H1 (cell line): ENCODE results near the gene PPP1R14B. TPM values are rescaled to one million over a fixed set of nuclear protein-coding genes. Genes with fewer than 3 reads are reported as not detected.

Experiments
- CTCF ChIA-PET: fragments of 300-600 bp; sonication (Branson Sonifier 250); formaldehyde crosslinking; loops from one replicate; lab custom pipeline; 2021; ENCODE audit not compliant: partially characterized antibody; lab: Charles Lee
- POLR2A ChIA-PET: fragments of 300-600 bp; sonication (Branson Sonifier 250); formaldehyde crosslinking; loops from one replicate; lab custom pipeline; 2021; ENCODE audit warnings: inconsistent platforms; ENCODE audit not compliant: partially characterized antibody; lab: Charles Lee
- DNase-seq, 2 experiments: peaks; one replicate each; pipeline versions ENCODE4 v3.0.0 to v3.0.0-alpha.2; 2010 to 2022; ENCODE audit warnings: low spot score in 2 of 2, low read depth in 1 of 2, mixed read lengths in 1 of 2
- FAIRE-seq: peaks from 2 replicates; lab custom pipeline; 2011; peaks lifted over from hg19 to GRCh38; lab: Jason Lieb, UNC
- H2AFZ ChIP-seq: 2 replicates; pipeline ENCODE4 v1.8.1; 2012; ENCODE audit warnings: low read length, inconsistent platforms
- H2AK5ac ChIP-seq: 2 replicates; pipeline ENCODE4 v1.6.1; 2013; ENCODE audit warnings: low read depth, low read length
- H2BK120ac ChIP-seq: replicated peaks from 2 replicates; pipeline ENCODE3; 2013; ENCODE audit warnings: low read depth, low read length, inconsistent platforms
- H2BK12ac ChIP-seq: 2 replicates; pipeline ENCODE4 v1.6.1; 2013; ENCODE audit warnings: low read depth, low read length
- H2BK15ac ChIP-seq: 2 replicates; pipeline ENCODE4 v1.6.1; 2013; ENCODE audit warnings: low read length
- H2BK20ac ChIP-seq: 2 replicates; pipeline ENCODE4 v1.6.1; 2013; ENCODE audit warnings: low read length
- H2BK5ac ChIP-seq: 2 replicates; pipeline ENCODE4 v1.6.1; 2013; ENCODE audit warnings: low read depth, low read length
- H3K14ac ChIP-seq: 2 replicates; pipeline ENCODE4 v1.6.1; 2013; ENCODE audit warnings: inconsistent platforms; ENCODE audit not compliant: insufficient read length
- H3K18ac ChIP-seq: 2 replicates; pipeline ENCODE4 v1.6.1; 2013; ENCODE audit warnings: low read length; ENCODE audit errors: extremely low read depth
- H3K23ac ChIP-seq: 2 replicates; pipeline ENCODE4 v1.6.1; 2013; ENCODE audit warnings: inconsistent platforms; ENCODE audit not compliant: insufficient read length
- H3K23me2 ChIP-seq: 2 replicates; pipeline ENCODE4 v1.6.1; 2013; ENCODE audit warnings: low read depth, low read length
- H3K27ac ChIP-seq: 2 replicates; pipeline ENCODE4 v1.6.1; 2011; ENCODE audit warnings: low read depth, low read length, inconsistent platforms
- H3K27me3 ChIP-seq, 4 experiments: replicated peaks in 1 of 4; 1 replicate in 1 of 4; 2 replicates in 3 of 4; pipeline versions ENCODE4 v1.6.1 to v1.8.1; 2011 to 2013; ENCODE audit warnings: low read length in 3 of 4, mild to moderate bottlenecking in 3 of 4, inconsistent platforms in 2 of 4, mixed read lengths in 2 of 4, moderate library complexity in 1 of 4; ENCODE audit not compliant: control insufficient read depth in 3 of 4, insufficient read depth in 3 of 4; ENCODE audit errors: extremely low read depth in 1 of 4
- H3K36me3 ChIP-seq, 4 experiments: 2 replicates each; pipeline versions ENCODE4 v1.6.1 to v1.8.1; 2011 to 2013; ENCODE audit warnings: mild to moderate bottlenecking in 4 of 4, low read length in 3 of 4, moderate library complexity in 2 of 4, control low read depth in 1 of 4, inconsistent platforms in 1 of 4; ENCODE audit not compliant: insufficient read depth in 4 of 4, control insufficient read depth in 2 of 4
- H3K4ac ChIP-seq: replicated peaks from 2 replicates; pipeline ENCODE3; 2013; ENCODE audit warnings: low read length, low read depth, mixed read lengths, inconsistent platforms; ENCODE audit not compliant: insufficient read length
- H3K4me1 ChIP-seq, 4 experiments: replicated peaks in 1 of 4; 1 replicate in 1 of 4; 2 replicates in 3 of 4; pipeline versions ENCODE4 v1.6.1 to v1.8.1; 2011 to 2013; ENCODE audit warnings: low read length in 3 of 4, inconsistent platforms in 2 of 4, mixed read lengths in 1 of 4; ENCODE audit not compliant: insufficient read depth in 4 of 4, control insufficient read depth in 3 of 4
- H3K4me2 ChIP-seq, 2 experiments: 2 replicates each; pipeline versions ENCODE4 v1.6.1 to v1.8.1; 2011 to 2013; ENCODE audit warnings: low read depth in 2 of 2, low read length in 2 of 2, control low read depth in 1 of 2, inconsistent platforms in 1 of 2, mild to moderate bottlenecking in 1 of 2; ENCODE audit not compliant: insufficient read depth in 1 of 2
- H3K4me3 ChIP-seq, 4 experiments: fragments of 200-600, 300-600 bp in 1 of 4; sonication (generic), shearing (Covaris generic), sonication (Bioruptor Twin) in 1 of 4; 2 replicates each; pipeline versions ENCODE4 v1.5.1 to v1.8.1; 2011 to 2016; ENCODE audit warnings: low read length in 4 of 4, low read depth in 3 of 4, control low read depth in 2 of 4, inconsistent platforms in 2 of 4, mild to moderate bottlenecking in 2 of 4, mixed read lengths in 1 of 4, moderate library complexity in 1 of 4; ENCODE audit not compliant: insufficient read depth in 2 of 4; ENCODE audit errors: extremely low read depth in 1 of 4
- H3K56ac ChIP-seq: replicated peaks from 2 replicates; pipeline ENCODE3; 2013; ENCODE audit warnings: low read depth, mild to moderate bottlenecking, mixed read lengths, low read length, inconsistent platforms; ENCODE audit not compliant: insufficient read length
- H3K79me1 ChIP-seq: 2 replicates; pipeline ENCODE4 v1.6.1; 2013; ENCODE audit warnings: low read depth, low read length, control low read depth
- H3K79me2 ChIP-seq, 2 experiments: 2 replicates each; pipeline versions ENCODE4 v1.6.1 to v1.8.1; 2012 to 2013; ENCODE audit warnings: low read length in 2 of 2, mild to moderate bottlenecking in 2 of 2, inconsistent platforms in 1 of 2; ENCODE audit not compliant: insufficient read depth in 2 of 2, control insufficient read depth in 1 of 2
- H3K9ac ChIP-seq, 4 experiments: replicated peaks in 1 of 4; 1 replicate in 1 of 4; 2 replicates in 3 of 4; pipeline versions ENCODE4 v1.6.1 to v1.8.1; 2011 to 2013; ENCODE audit warnings: low read depth in 3 of 4, low read length in 3 of 4, control low read depth in 2 of 4, mild to moderate bottlenecking in 2 of 4, moderate library complexity in 2 of 4, inconsistent platforms in 1 of 4; ENCODE audit errors: extremely low read depth in 1 of 4
- H3K9me3 ChIP-seq, 2 experiments: 2 replicates each; pipeline versions ENCODE4 v1.6.1 to v1.8.1; 2012 to 2013; ENCODE audit warnings: mild to moderate bottlenecking in 2 of 2, moderate library complexity in 2 of 2, control low read depth in 1 of 2, inconsistent platforms in 1 of 2, low read depth in 1 of 2, low read length in 1 of 2, mixed read lengths in 1 of 2; ENCODE audit not compliant: insufficient read depth in 2 of 2
- H4K20me1 ChIP-seq, 2 experiments: replicated peaks in 1 of 2; 2 replicates each; pipeline versions ENCODE3 to v1.8.1; 2011 to 2013; ENCODE audit warnings: inconsistent platforms in 2 of 2, low read length in 2 of 2, mild to moderate bottlenecking in 1 of 2; ENCODE audit not compliant: insufficient read depth in 2 of 2, control insufficient read depth in 1 of 2
- H4K5ac ChIP-seq: 2 replicates; pipeline ENCODE4 v1.6.1; 2013; ENCODE audit warnings: low read length, low read depth, mixed read lengths, inconsistent platforms; ENCODE audit not compliant: insufficient read length
- H4K8ac ChIP-seq: 2 replicates; pipeline ENCODE4 v1.8.0; 2013; ENCODE audit warnings: mild to moderate bottlenecking, moderate library complexity, low read length, inconsistent platforms; ENCODE audit not compliant: insufficient read depth; ENCODE audit errors: extremely low read depth
- H4K91ac ChIP-seq: replicated peaks from 2 replicates; pipeline ENCODE3; 2013; ENCODE audit warnings: low read length, mixed read lengths, inconsistent platforms; ENCODE audit not compliant: insufficient read length
- ASH2L ChIP-seq: fragments of 200-600, 300-600 bp; sonication (generic); IDR thresholded peaks from one replicate; pipeline ENCODE4 v1.7.1; 2017; ENCODE audit warnings: low read length
- CTBP2 ChIP-seq: IDR thresholded peaks from 2 replicates; pipeline ENCODE4 v1.7.0; 2011; ENCODE audit warnings: borderline replicate concordance, mild to moderate bottlenecking, moderate library complexity, mixed read lengths, low read length; ENCODE audit not compliant: insufficient read depth, insufficient read length
- HDAC2 ChIP-seq, 2 experiments: fragments of 300-600 bp in 1 of 2; sonication (generic) in 1 of 2; IDR thresholded peaks; 2 replicates each; pipeline ENCODE4 v1.6.1; 2011 to 2012; ENCODE audit warnings: low read depth in 2 of 2, low read length in 2 of 2, mild to moderate bottlenecking in 2 of 2, moderate library complexity in 2 of 2, borderline replicate concordance in 1 of 2, inconsistent platforms in 1 of 2
- NANOG ChIP-seq: IDR thresholded peaks from 2 replicates; pipeline ENCODE4 v1.6.1; 2011; ENCODE audit warnings: low read length, low read depth, mild to moderate bottlenecking, inconsistent platforms; ENCODE audit not compliant: insufficient read depth, poor library complexity, severe bottlenecking
- RAD21 ChIP-seq, 2 experiments: IDR thresholded peaks in 1 of 2; conservative IDR thresholded peaks in 1 of 2; 2 replicates each; pipeline ENCODE4 v1.6.1; 2011; ENCODE audit warnings: low read depth in 2 of 2, low read length in 2 of 2, improper control_type of control experiment in 1 of 2, inconsistent platforms in 1 of 2, mild to moderate bottlenecking in 1 of 2, moderate library complexity in 1 of 2
- RBBP5 ChIP-seq: IDR thresholded peaks from 2 replicates; pipeline ENCODE4 v1.7.1; 2012; ENCODE audit warnings: low read depth, mild to moderate bottlenecking, inconsistent platforms, low read length, moderate library complexity, borderline replicate concordance
- SAP30 ChIP-seq: fragments of 300-600 bp; sonication (generic); IDR thresholded peaks from 2 replicates; pipeline ENCODE4 v1.7.1; 2012; ENCODE audit warnings: low read length, moderate library complexity, mild to moderate bottlenecking, inconsistent platforms; ENCODE audit not compliant: insufficient read depth, insufficient replicate concordance
- SRF ChIP-seq: IDR thresholded peaks from 2 replicates; pipeline ENCODE4 v1.6.1; 2011; ENCODE audit warnings: mild to moderate bottlenecking, low read depth, low read length, moderate library complexity
- ZNF274 ChIP-seq: IDR thresholded peaks from 2 replicates; pipeline ENCODE4 v1.7.0; 2012; ENCODE audit warnings: low read length, borderline replicate concordance; ENCODE audit errors: extremely low read depth
- WGBS, 2 experiments: shearing (Covaris generic) in 1 of 2; methylation state at CpG; one replicate each; pipeline versions ENCODE4 v1.1.6 to v1.1.7; 2013 to 2015; ENCODE audit warnings: low lambda C conversion rate in 2 of 2, mixed read lengths in 2 of 2, inconsistent platforms in 1 of 2, low coverage in 1 of 2, missing lambda C conversion rate in 1 of 2; ENCODE audit not compliant: insufficient replicate concordance in 2 of 2, insufficient coverage in 1 of 2, insufficient read length in 1 of 2; ENCODE audit errors: extremely low coverage in 1 of 2, missing lambda C conversion rate in 1 of 2; 5-methylcytosine and 5-hydroxymethylcytosine counted together
- polyA plus RNA-seq, 7 experiments: library from polyadenylated mRNA; depleted of rRNA in 3 of 7; stranded (reverse) in 5 of 7; unstranded in 2 of 7; fragments of >200 nt in 5 of 7; fragments of 200-250 nt in 2 of 7; gene quantifications; 1 replicate in 5 of 7; 2 replicates in 1 of 7; 4 replicates in 1 of 7; pipeline versions ENCODE4 v1.2.1 to v1.2.3, GENCODE V29; 2011 to 2013; ENCODE audit warnings: missing spikeins in 2 of 7, mixed read lengths in 2 of 7
- total RNA-seq: library from RNA; stranded (reverse); fragmentation: NEBNext Ultra II Directional; extraction: Animal tissue kit (Norgen Biotek cat#: 25700); gene quantifications from 2 replicates; pipeline ENCODE4 v1.2.1, GENCODE V29; 2021
- TF ChIP-seq, protein P1 (sequence below): IDR thresholded peaks from 2 replicates; pipeline ENCODE4 v1.6.1; 2012; ENCODE audit warnings: low read length, inconsistent platforms

Gene PPP1R14B
- total and polyA plus RNA-seq, 2 of the 8 experiments (the other 6 are each of a cell fraction or from before 2014, with no cell fraction given) = 265 to 419 TPM

DNA sequence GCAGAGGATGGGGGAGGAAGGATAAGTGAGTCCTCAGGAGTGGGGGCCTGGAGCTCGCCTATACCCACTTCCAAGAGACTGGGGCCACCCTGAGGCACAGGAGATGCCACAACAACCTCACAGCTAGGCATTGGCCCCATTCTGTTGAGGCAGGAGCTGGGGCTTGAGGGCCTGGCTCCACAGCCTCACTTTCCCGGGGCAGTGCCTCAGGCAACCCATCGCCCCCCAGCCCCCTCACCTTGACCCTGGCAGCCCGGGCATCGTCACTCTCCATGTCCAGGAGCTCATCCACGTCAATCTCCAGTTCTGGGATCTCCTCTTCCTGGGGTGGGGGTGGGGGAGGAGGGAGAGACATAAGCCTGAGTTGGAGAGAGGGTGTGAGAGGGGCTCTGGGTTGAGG is 1.8 kb downstream of the PPP1R14B start:
- Histone ChIP-seq H3K23me2 (peaks cover 20% of the 10 kb centered on the region), H3K4me2 (peak overlapping the region; percentile 71 to 73), H3K9me3 (no peaks in the 10 kb centered on the region), H2BK12ac (no peak overlapping the region), H3K4me1 (peaks cover 0 to 40% (median 33%) of the 10 kb centered on the region in 4 experiments; a peak in 6 of 7 replicates), H2BK120ac (no peak overlapping the region), H3K23ac (no peak overlapping the region), H3K56ac (no peak overlapping the region), H3K27ac (no peak overlapping the region), H3K4me3 (peak overlapping the region; percentile 56 to 99 (median 90); a peak in 4 of 8 replicates), H2BK15ac (no peak overlapping the region), H3K18ac (no peak overlapping the region), H4K20me1 (peaks cover 0 to 13% of the 10 kb centered on the region in 2 experiments), H4K5ac (no peak overlapping the region), H3K79me1 (peaks cover 6% of the 10 kb centered on the region), H3K9ac (no peak overlapping the region), H2AFZ (no peak overlapping the region), H3K14ac (no peak overlapping the region), H4K91ac (no peak overlapping the region), H2AK5ac (no peak overlapping the region), H3K36me3 (peaks cover 0 to 17% (median 4%) of the 10 kb centered on the region in 4 experiments; a peak in 4 of 8 replicates), H3K27me3 (no peaks in the 10 kb centered on the region), H4K8ac (no peak overlapping the region), H3K79me2 (peaks cover 6 to 21% of the 10 kb centered on the region in 2 experiments; a peak in 3 of 4 replicates), H3K4ac (no peak overlapping the region), H2BK5ac (0 out of 2 replicates have a peak overlapping the region, but pooled peaks have one; percentile 90), H2BK20ac (no peak overlapping the region)
- no peak for TF ChIP-seq RBBP5
- no peak for TF ChIP-seq NANOG
- TF ChIP-seq ASH2L = no peak
- TF ChIP-seq HDAC2 (IDR thresholded peaks at IDR 0.05; ENCODE audit: borderline replicate concordance in 1 of 2, low read depth in 2 of 2, low read length in 2 of 2) = no peak
- TF ChIP-seq RAD21 (IDR thresholded peaks at IDR 0.05 in 1 of 2, conservative IDR thresholded peaks at IDR 0.05 in 1 of 2; ENCODE audit: low read depth in 2 of 2, low read length in 2 of 2) = no peak
- TF ChIP-seq ZNF274 = no peak
- TF ChIP-seq SRF = no peak
- no peak for TF ChIP-seq SAP30
- TF ChIP-seq, protein P1, sequence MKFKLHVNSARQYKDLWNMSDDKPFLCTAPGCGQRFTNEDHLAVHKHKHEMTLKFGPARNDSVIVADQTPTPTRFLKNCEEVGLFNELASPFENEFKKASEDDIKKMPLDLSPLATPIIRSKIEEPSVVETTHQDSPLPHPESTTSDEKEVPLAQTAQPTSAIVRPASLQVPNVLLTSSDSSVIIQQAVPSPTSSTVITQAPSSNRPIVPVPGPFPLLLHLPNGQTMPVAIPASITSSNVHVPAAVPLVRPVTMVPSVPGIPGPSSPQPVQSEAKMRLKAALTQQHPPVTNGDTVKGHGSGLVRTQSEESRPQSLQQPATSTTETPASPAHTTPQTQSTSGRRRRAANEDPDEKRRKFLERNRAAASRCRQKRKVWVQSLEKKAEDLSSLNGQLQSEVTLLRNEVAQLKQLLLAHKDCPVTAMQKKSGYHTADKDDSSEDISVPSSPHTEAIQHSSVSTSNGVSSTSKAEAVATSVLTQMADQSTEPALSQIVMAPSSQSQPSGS = no peak
- TF ChIP-seq CTBP2 = no peak
- DNase-seq (no peak), FAIRE-seq (no peak)
- 65% methylated on average over 6 of the region's 6 CpGs; no CpG with 5 or more reads in 1 of the 2 experiments for WGBS, 2 experiments
- ChIA-PET POLR2A (interaction anchor here (0.7 to 13.1 kb wide), 17 partner anchors 10 to 59 kb away, joined by 3 to 352 read pairs (median 9); partner anchors contain the start of genes BAD, DNAJC4, FERMT3 and GPR137), CTCF (interaction anchor here (1.0 to 10.0 kb wide), 8 partner anchors 19 to 112 kb away, joined by 3 to 102 read pairs (median 16); partner anchors contain the start of genes CATSPERZ, ESRRA, FERMT3 and NUDT22)
